ENCODE measurements around the gene LCN15.
A peak's percentile ranks its signal among the peaks of the same experiment; 100 is the strongest.

LCN15 gene

DNA sequence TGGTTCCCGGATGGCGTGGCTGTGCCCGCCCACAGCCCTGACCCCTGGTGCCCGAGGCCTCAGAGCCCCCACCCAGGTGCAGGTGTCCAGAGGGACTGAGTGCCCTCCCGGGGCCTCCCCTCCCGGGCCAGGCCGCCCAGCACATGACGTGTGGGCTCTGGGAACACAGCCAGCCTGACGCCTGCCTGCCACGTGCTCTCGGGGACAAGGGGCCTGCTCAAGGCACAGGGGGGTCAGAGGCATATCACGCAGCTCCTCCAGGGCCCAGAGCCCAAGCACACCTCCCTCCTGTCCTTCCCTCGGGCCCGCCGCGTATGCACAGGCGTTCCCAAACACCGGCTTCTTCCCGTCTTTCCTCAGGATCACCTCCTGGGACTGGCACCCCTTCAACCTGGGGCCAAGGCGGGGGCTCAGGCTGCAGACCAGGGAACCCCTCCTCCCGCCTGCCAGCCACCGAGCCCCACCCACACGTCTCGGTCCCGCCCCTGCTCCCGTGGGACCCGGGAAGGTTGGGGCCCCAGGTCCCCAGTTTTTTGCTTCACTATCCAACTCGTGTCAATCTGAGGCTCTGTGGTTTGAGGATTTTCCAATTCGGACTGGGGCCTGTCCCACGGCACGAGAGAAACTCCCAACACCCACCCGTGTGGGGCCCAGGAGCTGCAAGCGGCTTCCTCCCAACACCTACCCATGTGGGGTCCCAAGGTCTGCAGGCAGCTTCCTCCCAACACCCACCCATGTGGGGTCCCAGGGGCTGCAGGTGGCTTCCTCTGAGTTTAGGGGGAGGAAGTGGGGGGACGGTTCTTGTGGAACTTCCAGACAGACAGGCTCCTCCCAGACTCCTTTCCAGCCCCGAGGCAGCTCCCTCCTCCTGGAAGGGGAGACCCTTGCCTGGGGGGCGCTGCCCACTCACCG, 23.1 kb downstream of the LCN15 start:
- DNase-seq (ENCODE audit: low read depth in 2 of 2) = no peak

DNA sequence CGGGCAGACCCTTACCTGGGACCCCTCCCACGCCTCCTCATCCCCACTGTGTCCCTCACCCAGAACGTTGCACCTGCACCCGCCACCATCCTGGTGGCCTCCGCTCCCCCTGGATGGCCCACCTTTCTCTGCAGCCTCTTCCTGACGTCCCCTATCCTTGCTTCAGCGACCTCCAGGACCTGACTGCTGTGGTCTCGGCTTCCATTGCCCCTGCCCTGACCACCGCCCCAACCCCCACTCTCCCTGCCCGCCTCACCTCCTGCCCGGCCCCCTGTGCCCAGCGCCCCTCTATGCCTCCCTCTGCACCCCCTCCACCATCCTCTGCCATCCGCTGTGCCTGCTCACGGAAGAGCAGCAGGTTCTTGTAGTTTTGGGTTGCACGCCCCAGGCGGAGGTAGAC, 23.8 kb downstream of the LCN15 start:
- DNase-seq (ENCODE audit: low read depth in 2 of 2) = no peak

DNA sequence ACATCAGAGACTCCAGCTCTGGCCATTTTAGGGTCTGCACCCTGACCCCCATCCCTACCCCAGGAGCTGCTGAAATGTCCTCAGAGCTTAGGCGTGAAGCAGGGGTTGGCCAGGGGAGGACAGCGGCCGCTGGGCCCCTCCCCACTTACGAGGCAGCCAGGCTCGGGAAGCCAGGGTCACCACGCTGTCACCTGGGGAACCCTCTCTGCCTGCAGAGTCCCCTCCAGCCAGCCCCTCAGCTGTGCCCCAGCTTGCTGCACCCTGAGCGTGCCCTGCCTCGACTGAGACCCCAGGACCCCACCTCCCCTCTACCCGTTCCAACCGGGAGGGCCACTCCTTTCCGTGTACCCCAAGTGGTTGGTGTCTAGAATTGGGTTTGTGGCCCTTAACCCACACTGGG, 24.2 kb downstream of the LCN15 start:
- DNase-seq (ENCODE audit: low read depth in 2 of 2) = no peak

DNA sequence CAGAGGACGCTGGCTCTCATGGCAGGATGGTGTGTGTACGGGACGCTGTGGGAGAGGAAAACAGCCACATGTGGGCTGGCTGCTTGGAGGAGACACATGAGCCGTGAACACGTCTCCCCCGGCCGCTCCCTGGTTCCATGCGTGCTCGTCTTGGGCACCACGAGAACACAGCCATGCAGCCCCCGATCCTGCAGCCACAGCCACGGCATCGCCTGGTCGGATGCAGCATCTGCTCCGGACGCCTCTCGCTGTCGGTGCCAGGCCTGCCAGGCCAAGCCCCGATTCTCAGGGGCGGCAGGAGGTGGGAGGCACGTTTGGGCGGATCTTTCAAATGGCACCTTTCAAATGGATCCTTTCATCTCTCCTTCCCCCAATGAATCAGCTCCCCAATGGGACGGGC, 24.8 kb downstream of the LCN15 start:
- no peak for DNase-seq (ENCODE audit: low read depth in 2 of 2)

DNA sequence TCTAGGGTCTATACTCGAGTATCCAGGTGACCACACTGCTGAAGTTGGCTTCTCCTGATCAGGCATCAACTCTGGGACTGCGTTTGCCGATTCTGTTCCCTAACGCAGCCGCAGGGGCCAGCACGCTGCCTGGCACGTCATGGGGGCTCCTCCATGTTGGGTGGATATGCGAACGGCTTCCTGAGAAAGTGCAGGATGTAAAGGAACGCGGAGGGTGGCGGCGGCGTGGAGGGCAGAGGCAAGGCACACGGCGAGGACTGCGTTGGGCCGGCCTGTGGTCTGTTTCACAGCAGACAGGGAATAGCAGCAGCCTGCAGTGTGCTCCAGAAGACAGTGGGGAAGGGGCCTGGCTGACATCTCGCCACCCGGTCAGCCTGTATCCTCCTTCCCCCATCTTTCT, 25.4 kb downstream of the LCN15 start:
- DNase-seq (ENCODE audit: low read depth in 2 of 2) = no peak

DNA sequence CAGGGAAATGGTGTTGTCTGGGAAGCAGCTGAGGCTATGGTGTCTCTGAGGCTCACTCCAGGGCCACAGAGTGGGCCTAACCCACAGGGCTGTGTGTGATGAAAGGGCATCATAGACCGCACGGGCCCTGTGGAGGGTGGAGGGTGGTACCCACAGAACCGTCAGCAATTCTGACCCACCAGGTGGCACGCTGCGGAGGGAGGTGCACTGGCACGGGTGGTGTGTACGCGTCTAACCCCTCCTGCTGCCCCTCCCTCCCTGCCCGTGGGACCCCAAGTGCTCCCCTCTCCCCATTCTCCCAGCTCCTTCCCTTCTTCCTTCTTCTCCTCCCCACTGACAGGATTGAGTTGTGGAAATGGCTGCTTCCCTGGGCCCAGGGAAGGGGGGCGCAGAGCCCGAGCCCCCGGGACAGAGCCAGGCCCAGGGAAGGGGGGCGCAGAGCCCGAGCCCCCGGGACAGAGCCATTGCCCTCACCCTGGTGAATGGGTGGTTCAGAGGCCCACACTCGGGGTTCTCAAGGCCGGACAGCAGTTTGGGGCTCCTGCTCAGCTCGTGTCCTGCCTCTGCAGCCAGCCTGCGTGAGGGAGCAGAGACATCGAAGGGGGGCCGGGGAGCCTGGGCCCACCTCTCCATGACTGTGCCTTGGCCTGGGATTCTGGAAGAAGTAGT, 28.4 kb downstream of the LCN15 start:
- DNase-seq (ENCODE audit: low read depth in 2 of 2) = no peak

DNA sequence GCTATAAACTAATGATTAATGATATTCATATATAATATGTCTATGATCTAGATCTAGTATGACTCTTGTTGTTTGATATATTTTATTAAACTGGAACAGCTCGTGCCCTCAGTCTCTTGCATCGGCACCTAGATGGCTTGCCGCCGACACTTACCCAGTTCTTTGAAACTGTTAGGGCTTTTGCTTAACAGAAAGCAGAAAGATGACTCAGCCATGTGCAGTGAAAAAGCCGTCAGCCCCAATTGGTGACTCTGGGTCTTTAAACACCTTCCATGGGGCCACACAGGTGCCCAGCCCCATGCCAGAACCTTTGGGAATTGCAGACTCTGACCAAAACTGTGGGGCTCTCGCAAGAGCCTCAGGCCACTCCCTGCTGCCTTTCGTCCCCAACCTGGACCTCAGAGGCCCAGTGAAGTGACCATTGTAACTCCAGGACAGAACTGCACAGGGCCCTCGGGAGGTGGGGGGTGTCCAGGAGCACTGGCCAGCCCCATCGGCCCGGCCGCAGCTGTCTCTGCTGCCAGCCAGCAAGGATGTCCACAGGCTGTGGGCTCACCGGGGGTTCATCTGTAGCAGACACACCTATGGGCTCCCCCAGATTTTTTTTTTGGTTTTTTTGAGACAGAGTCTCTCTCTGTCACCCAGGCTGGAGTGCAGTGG, 29.4 kb downstream of the LCN15 start:
- DNase-seq (ENCODE audit: low read depth in 2 of 2) = no peak

DNA sequence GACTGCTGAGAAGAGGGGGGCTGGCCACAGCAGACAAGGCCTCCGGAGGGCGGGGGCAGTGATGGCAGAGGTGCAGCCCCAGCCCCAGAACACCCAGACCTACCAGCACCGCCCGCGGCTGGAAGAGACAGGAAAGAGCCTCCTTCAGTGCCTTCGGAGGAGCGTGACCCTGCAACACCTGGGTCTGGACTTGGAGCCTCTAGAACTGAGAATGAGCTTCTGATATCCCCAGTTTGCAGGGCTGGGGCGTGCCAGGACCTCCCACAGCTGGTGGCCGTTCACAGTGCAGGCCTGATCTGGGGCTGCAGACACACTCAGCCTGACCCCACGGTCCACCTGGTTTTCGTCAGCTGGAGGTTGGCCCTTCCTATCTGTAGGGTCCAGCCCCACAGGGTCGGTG, 30.7 kb downstream of the LCN15 start:
- no peak for DNase-seq (ENCODE audit: low read depth in 2 of 2)

DNA sequence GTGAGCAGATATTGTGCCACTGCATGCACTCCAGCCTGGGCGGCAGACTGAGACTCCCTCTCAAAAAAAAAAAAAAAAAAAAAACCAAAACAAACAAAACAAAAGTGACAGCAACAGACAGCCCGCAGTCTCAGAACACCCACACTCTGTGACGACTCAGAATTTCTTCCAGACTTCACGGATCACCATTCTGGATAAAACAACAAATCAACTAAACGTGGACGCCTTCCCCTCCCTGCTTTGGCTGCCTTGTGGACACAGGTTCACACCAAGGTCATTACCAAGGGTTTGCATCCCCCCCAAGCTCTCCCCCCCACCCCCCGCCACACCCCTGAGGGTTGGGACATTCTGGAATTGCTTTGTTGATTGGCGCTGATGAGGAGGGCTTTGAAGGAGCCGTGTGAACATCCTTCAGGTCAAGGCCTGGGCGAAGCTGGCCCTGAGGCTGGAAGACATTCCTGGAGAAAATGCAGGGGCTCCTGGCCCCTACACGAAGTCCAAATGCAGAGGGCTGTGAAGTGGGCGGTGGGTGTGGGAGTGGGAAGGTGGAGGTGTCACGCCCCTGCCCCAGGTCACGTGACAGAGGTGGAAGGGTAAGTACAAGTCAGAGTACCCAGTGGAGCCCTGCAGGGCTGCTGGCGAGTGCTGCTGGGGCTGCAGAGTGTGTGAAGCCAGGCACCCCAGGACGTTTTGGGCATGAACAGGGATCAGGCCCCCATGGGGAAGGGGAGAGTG, 31.7 kb downstream of the LCN15 start:
- DNase-seq (ENCODE audit: low read depth in 2 of 2) = no peak

DNA sequence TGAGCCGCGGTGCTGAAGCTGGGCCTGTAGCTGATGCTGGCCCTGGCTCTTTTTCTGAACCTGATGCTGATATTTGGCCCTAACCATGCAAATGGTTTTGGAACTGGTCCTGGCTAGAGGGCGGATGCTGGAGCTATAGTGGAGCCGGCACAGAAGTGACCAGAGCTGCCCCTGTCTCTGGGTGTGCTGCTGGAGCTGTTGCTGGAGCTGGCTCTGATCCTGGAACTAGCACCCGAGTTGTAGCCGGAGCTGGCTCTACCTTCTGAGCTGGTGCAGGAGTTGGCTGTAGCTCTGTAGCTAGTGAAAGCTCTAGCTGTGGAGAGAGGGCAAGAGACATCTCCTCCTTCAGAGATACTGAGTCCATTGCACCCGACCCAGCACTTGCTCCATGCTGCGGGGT, 34.4 kb downstream of the LCN15 start:
- DNase-seq (ENCODE audit: low read depth in 2 of 2) = no peak

DNA sequence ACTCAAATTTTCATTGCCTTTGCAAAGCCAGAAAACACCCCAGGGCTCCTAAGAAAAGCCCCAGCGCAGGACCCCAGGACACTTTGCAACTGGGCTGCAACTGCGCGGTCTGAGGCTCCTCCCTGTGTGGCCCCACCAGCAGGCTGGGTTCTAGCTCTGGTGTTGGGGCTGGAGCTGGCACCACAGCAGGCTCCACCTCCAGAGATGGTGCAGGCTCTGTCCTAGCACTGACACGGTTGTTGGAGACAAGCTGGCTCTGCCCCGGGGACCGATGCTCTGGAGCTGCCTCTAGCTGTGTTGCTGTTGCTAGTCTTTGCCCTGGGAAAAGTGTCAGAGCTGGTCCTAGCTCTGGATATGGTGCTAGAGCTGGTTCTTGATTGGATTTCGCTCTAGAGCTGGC, 35.2 kb downstream of the LCN15 start:
- no peak for DNase-seq (ENCODE audit: low read depth in 2 of 2)

DNA sequence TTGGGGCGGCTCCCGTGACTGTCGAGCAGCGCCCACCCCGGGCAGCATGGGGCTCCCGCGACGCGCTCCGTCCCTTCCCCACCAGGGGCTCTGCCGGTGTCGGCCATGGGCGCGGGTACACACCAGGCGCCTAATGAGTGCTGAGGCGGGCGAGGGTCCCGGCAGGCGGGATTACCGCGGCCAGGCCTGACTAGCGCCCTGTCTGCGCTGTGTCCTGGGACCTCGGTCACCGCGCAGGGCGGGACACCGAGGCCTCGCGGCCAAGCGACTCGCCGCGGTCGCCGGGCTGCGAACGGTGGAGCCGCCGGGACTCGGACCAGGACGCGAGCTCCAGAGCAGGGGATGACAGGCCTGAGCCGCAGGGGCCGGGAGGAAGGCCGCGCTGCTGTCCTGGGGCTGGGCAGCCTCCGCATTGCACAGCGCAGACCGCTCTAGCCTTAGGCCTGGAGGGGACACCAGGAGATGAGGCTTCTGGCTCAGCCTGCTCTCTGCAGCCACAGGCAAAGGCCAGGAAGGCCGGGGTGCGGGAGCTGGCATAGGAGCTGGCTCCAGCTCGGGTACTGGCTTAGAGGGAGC, 35.7 kb downstream of the LCN15 start:
- DNase-seq (ENCODE audit: low read depth in 2 of 2) = no peak

DNA sequence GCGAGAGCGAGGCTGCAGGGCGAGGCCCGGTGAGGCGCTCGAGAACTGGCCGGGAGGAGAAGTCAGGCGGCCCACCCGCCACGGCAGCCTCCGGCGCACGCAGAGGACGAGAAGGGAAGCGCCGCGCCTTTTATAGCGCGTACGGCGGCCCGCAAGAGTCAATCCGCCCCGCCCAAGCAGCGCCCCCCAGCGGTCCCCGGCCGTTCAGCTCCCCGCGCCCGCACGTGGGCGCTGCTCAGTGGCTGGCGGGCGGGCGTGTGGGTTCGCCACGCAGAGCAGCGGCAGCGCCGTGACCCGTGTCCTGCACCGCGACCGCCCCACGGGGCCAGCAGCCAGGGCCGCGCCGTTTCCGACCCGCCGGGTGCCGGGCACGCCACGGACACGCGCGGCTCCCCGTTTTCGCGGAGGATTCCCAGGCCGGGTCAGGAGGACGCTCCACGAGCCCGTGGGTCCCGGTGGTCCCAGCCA, 36.2 kb downstream of the LCN15 start:
- peak; percentile 90 to 91 for DNase-seq (ENCODE audit: low read depth in 2 of 2)

DNA sequence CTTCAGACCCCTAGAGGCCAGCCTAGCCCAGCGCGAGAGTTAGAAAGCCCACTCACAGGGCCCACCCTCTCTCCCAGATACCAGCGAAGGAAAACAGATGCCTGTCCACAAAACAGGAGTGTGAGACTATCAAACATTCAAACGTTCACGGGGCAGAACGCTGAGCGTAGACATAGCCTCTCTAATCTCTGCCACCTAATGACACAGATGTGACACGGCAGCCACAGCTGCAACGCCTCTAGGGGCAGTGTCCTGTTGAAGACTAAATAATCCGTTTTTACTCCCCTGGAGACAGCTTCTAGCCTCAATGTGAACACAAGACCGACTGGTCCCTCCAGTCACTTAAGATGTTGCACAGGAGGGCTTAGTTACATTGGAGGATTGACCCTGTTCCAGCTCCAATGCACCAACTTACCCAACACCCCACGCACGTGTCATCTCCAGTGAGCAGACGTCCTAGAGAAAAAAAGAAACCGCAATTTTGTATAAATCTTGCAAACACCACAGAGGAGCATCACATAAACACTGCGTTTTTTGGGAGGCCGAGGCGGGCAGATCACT, 37.6 kb downstream of the LCN15 start:
- DNase-seq (ENCODE audit: low read depth in 2 of 2) = no peak

DNA sequence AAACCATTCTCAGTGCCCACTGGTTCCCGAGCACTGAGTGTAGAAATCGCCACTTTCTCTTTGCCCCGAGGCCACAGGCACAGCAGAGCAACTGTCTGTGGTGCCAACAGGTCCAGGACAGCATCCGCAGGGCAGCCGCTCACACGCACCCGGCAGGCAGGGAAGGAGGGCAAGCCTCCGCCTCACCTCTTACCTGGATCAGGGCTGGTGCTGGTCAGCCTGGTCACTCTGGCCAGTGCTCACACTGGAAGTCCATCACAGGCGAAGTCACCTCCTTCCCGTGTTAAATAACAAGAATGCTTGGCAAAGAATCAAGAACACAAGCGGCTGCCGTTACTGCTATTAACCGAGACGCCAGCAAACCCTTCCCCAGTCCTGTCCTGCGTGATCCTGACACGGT, 38.2 kb downstream of the LCN15 start:
- no peak for DNase-seq (ENCODE audit: low read depth in 2 of 2)

DNA sequence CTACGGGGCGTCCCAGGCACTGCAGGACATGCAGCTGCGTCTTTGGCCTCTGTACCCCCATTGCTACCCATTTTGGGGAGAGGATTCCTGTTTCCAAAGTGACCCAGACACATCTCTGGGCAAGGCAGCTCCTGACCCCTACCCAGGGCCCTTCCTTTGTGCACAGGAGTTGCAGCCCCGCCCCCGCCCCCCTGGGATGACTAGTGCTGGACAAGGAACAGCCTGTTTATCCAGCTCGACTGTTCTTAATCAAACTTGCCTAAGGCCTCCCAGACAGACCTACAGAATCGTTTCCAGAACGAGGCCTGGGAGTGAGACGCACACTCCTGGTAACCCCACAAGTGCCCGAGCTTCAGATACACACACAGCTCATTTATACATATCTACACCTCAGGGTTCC, 38.7 kb downstream of the LCN15 start:
- DNase-seq (ENCODE audit: low read depth in 2 of 2) = no peak

DNA sequence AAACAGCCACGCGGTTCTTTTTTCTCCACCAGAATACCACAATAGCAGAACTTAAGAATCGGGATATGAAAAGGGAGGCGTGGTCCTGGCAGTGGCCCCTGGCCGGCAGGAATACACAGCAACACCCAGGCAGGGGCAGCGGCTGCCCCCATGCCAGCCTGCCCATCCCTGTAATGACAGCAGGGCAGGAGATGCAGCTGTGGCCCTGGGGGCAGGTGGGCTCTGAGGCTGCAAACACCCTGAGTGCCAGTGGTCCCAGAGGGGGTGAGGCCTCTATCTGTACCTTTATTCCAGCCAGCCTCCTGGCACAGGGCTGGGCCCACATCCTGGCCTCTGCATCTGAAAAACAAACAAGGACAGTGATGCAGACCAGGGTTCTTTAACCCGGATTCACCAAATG, 39.5 kb downstream of the LCN15 start:
- DNase-seq (ENCODE audit: low read depth in 2 of 2) = no peak

DNA sequence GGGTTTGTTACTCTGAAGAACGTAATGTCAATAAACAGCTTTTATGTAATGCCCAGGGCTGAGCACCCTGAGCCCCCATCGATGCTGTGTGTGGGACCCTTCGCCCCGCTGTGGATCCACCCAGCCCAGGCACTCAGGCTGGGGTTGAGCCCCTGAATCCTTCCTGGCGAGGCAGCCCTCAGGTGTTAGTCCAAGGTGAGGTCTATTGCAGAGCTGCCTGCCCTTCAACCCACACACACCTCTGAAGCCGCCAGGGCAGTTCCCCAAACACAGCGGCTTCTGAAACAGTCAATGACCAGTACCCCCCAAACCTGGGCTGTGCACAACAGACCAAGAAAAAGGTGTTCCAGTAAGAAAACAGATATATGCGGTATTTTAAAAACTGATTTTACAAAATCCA, 40.3 kb downstream of the LCN15 start:
- DNase-seq (ENCODE audit: low read depth in 2 of 2) = no peak

DNA sequence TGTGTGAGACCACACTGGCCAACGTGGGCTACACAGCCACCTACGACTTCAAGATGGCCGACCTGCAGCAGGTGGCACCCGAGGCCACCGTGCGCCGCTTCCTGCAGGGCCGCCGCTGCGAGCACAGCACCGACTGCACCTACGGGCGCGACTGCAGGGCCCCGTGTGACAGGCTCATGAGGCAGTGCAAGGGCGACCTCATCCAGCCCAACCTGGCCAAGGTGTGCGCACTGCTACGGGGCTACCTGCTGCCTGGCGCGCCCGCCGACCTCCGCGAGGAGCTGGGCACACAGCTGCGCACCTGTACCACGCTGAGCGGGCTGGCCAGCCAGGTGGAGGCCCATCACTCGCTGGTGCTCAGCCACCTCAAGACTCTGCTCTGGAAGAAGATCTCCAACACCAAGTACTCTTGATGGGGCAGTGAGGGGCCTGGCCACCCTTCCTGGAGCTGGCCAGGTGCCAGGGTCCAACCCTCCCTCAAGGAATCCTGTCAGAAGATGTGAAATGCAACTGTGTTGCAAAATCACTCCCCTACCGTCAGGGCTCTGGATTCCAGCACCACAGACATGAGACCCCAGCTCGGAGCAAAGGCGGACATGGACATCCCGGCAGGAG, 40.8 kb downstream of the LCN15 start:
- no peak for DNase-seq (ENCODE audit: low read depth in 2 of 2)

DNA sequence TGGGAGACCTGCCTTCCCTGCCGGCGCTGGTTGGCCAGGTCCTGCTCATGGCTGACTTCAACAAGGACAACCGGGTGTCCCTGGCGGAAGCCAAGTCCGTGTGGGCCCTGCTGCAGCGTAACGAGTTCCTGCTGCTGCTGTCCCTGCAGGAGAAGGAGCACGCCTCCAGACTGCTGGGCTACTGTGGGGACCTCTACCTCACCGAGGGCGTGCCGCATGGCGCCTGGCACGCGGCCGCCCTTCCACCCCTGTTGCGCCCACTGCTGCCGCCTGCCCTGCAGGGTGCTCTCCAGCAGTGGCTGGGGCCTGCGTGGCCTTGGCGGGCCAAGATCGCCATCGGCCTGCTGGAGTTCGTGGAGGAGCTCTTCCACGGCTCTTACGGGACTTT, 41.4 kb downstream of the LCN15 start:
- DNase-seq (ENCODE audit: low read depth in 2 of 2) = no peak

All from activated CD4-positive, alpha-beta T cell treated with anti-CD3 and anti-CD28 coated beads for 24 hours (primary cell).